ENCODE measurements around the gene GSTM3. TPM values are rescaled to one million over a fixed set of nuclear protein-coding genes. Genes with fewer than 3 reads are reported as not detected.
A peak's percentile ranks its signal among the peaks of the same experiment; 100 is the strongest.
"Not testable (repeated sequence)": the region's sequence is repeated elsewhere in the genome, so short reads cannot be mapped to it uniquely, and the experiment has no call there.

The GSTM3 gene
- total RNA-seq, 1 donor from 2014 or later = 40.7 TPM

GRCh38 chr1:109761227-109762038 lies 20.6 kb upstream of the GSTM3 start:
- no peak for DNase-seq

- no peak for DNase-seq
Observed at GRCh38 chr1:109760581-109761226, 19.9 kb upstream of the GSTM3 start.

- DNase-seq = no peak
Observed at GRCh38 chr1:109759513-109760334, 18.9 kb upstream of the GSTM3 start.

- DNase-seq = no peak
Observed at GRCh38 chr1:109757936-109758786, 17.3 kb upstream of the GSTM3 start.

- no peak for DNase-seq
Observed at GRCh38 chr1:109756848-109757521, 16.1 kb upstream of the GSTM3 start.

- not testable (repeated sequence) for DNase-seq
Observed at GRCh38 chr1:109756325-109756724, 15.5 kb upstream of the GSTM3 start.

GRCh38 chr1:109754738-109755137 lies 13.9 kb upstream of the GSTM3 start:
- no peak for DNase-seq

GRCh38 chr1:109751531-109752260 lies 10.9 kb upstream of the GSTM3 start:
- DNase-seq = no peak

GRCh38 chr1:109750920-109751319 lies 10.1 kb upstream of the GSTM3 start:
- DNase-seq = no peak

- DNase-seq = no peak
Observed at GRCh38 chr1:109750241-109750882, 9.5 kb upstream of the GSTM3 start.

- no peak for DNase-seq
Observed at GRCh38 chr1:109749221-109749620, 8.4 kb upstream of the GSTM3 start.

- DNase-seq = not testable (repeated sequence)
Observed at GRCh38 chr1:109748311-109748710, 7.5 kb upstream of the GSTM3 start.

GRCh38 chr1:109739738-109740614 lies 862 bp downstream of the GSTM3 start:
- peak; percentile 59 for DNase-seq

- no peak for DNase-seq
Observed at GRCh38 chr1:109733236-109733870, 7.5 kb downstream of the GSTM3 start.

GRCh38 chr1:109732390-109732881 lies 8.4 kb downstream of the GSTM3 start:
- DNase-seq = no peak

GRCh38 chr1:109730666-109731065 lies 10.2 kb downstream of the GSTM3 start:
- DNase-seq = no peak

GRCh38 chr1:109728870-109729269 lies 12.0 kb downstream of the GSTM3 start:
- DNase-seq = no peak

- DNase-seq = no peak
Observed at GRCh38 chr1:109726728-109727373, 14.0 kb downstream of the GSTM3 start.
